GM12801 (cell line): Measurements from ENCODE around the gene GAB1.

ENCODE experiments used
- CTCF ChIP-seq: IDR thresholded peaks from one replicate; pipeline ENCODE4 v1.5.1; 2011; ENCODE audit warnings: control low read depth; ENCODE audit not compliant: insufficient read length; ENCODE audit errors: extremely low read depth

Gene GAB1

GRCh38 chr4:143437937-143438336 is 101.3 kb downstream of the GAB1 start:
- no peak for TF ChIP-seq CTCF

- no peak for TF ChIP-seq CTCF
Observed at GRCh38 chr4:143438710-143439109, 102.0 kb downstream of the GAB1 start.

GRCh38 chr4:143441109-143441508 is 104.4 kb downstream of the GAB1 start:
- TF ChIP-seq CTCF = no peak

- TF ChIP-seq CTCF = no peak
Observed at GRCh38 chr4:143441678-143442077, 105.0 kb downstream of the GAB1 start.

- TF ChIP-seq CTCF = no peak
Observed at GRCh38 chr4:143443728-143444127, 107.1 kb downstream of the GAB1 start.

GRCh38 chr4:143451186-143451585 is 114.5 kb downstream of the GAB1 start:
- no peak for TF ChIP-seq CTCF

- TF ChIP-seq CTCF = no peak
Observed at GRCh38 chr4:143455211-143455610, 118.5 kb downstream of the GAB1 start.

GRCh38 chr4:143458966-143459365 is 122.3 kb downstream of the GAB1 start:
- no peak for TF ChIP-seq CTCF
